Measurements from ENCODE around the gene ASB10. TPM values are rescaled to one million over a fixed set of nuclear protein-coding genes. Genes with fewer than 3 reads are reported as not detected.

ASB10 gene
- total and polyA plus RNA-seq, 2 of the 4 experiments (the other 2 are of a cell fraction): not detected

DNA sequence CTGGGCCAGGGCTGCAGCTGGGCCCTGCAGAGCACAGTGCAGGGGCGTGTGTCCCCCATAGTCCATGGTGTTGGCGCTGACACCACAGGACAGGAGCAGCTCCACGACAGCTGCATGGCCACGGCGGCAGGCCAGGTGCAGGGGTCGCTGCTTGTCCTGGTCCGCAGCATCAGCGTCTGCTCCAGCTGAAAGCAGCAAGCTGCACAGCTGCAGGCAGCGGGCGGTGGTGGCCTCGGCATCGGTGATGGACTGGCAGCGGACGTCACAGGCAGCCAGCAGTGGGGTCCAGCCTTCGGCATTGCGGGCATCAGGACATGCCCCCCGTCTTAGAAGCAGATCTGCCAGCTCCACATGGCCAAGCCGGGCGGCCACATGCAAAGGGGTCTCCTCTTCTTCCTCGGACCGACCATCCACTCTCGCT is 6.0 kb downstream of the ASB10 start:
- Histone ChIP-seq H3K4me2 (ENCODE audit: low read depth, low read length) (no peak overlapping the region), H2BK20ac (ENCODE audit: low read depth, low read length) (no peak overlapping the region), H2AK5ac (ENCODE audit: low read depth, low read length) (no peak overlapping the region), H3K4me1 (ENCODE audit: control insufficient read depth, insufficient read depth, low read length) (no peaks in the 10 kb centered on the region), H3K56ac (ENCODE audit: extremely low read depth, insufficient read depth, low read length) (no peak overlapping the region), H2BK120ac (ENCODE audit: low read depth, low read length) (no peak overlapping the region), H3K23ac (ENCODE audit: low read depth, low read length) (no peak overlapping the region), H4K8ac (ENCODE audit: low read depth in 2 of 2, low read length in 2 of 2) (no peak overlapping the region), H3K79me1 (ENCODE audit: low read depth in 1 of 2, low read length in 2 of 2) (no peaks in the 10 kb centered on the region), H2AK9ac (replicated peaks; ENCODE audit: low read depth, low read length, poor library complexity) (no peak overlapping the region), H4K5ac (ENCODE audit: low read depth, low read length) (no peak overlapping the region), H3K36me3 (ENCODE audit: control insufficient read depth, insufficient read depth, low read length) (no peaks in the 10 kb centered on the region), H3K4ac (ENCODE audit: low read depth, low read length) (no peak overlapping the region), H3K14ac (replicated peaks; ENCODE audit: low read depth, low read length) (no peak overlapping the region), H3K27me3 (ENCODE audit: control insufficient read depth, insufficient read depth, low read length) (peaks cover 71% of the 10 kb centered on the region), H3K9me3 (ENCODE audit: control insufficient read depth, insufficient read depth, low read length) (no peaks in the 10 kb centered on the region), H2BK5ac (ENCODE audit: low read depth, low read length, poor library complexity, severe bottlenecking) (no peak overlapping the region), H3K4me3 (ENCODE audit: insufficient read depth, low read depth, low read length) (no peak overlapping the region), H3K9me1 (ENCODE audit: insufficient read depth, low read length) (no peaks in the 10 kb centered on the region), H3K9ac (ENCODE audit: low read depth, low read length) (no peak overlapping the region), H4K91ac (ENCODE audit: insufficient read depth, low read depth, low read length) (no peak overlapping the region), H2BK15ac (ENCODE audit: low read depth, low read length) (no peak overlapping the region), H2AFZ (replicated peaks; ENCODE audit: low read length, poor library complexity) (no peak overlapping the region), H3K18ac (ENCODE audit: low read depth, low read length) (no peak overlapping the region), H4K20me1 (ENCODE audit: insufficient read depth, low read length) (no peaks in the 10 kb centered on the region), H3K27ac (ENCODE audit: insufficient read depth, low read length) (no peak overlapping the region)
- no peak for DNase-seq
- no peak for ATAC-seq (ENCODE audit: low read depth)
- TF ChIP-seq RCOR1 (IDR thresholded peaks at IDR 0.05; ENCODE audit: insufficient replicate concordance, low read length): no peak
- TF ChIP-seq CHD1 (IDR thresholded peaks at IDR 0.05; ENCODE audit: low read depth, low read length): no peak
- TF ChIP-seq POLR2A (IDR thresholded peaks at IDR 0.05; ENCODE audit: low read depth, low read length): no peak
- TF ChIP-seq RFX5 (IDR thresholded peaks at IDR 0.05; ENCODE audit: low read depth, low read length): no peak
- no peak for TF ChIP-seq RAD21 (IDR thresholded peaks at IDR 0.05; ENCODE audit: low read length)
- TF ChIP-seq SMC3 (IDR thresholded peaks at IDR 0.05; ENCODE audit: low read depth, low read length): no peak
- no peak for TF ChIP-seq MAZ (IDR thresholded peaks at IDR 0.05; ENCODE audit: borderline replicate concordance, low read depth, low read length)
- no peak for TF ChIP-seq MAFK (IDR thresholded peaks at IDR 0.05; ENCODE audit: low read depth, low read length)
- TF ChIP-seq, protein P1, sequence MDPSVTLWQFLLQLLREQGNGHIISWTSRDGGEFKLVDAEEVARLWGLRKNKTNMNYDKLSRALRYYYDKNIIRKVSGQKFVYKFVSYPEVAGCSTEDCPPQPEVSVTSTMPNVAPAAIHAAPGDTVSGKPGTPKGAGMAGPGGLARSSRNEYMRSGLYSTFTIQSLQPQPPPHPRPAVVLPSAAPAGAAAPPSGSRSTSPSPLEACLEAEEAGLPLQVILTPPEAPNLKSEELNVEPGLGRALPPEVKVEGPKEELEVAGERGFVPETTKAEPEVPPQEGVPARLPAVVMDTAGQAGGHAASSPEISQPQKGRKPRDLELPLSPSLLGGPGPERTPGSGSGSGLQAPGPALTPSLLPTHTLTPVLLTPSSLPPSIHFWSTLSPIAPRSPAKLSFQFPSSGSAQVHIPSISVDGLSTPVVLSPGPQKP (IDR thresholded peaks at IDR 0.05; ENCODE audit: borderline replicate concordance, low read depth, low read length): no peak
- TF ChIP-seq MXI1 (IDR thresholded peaks at IDR 0.05; ENCODE audit: borderline replicate concordance, low read depth, low read length): no peak
- TF ChIP-seq FOS (IDR thresholded peaks at IDR 0.05; ENCODE audit: low read depth, low read length): no peak
- TF ChIP-seq, protein P2, sequence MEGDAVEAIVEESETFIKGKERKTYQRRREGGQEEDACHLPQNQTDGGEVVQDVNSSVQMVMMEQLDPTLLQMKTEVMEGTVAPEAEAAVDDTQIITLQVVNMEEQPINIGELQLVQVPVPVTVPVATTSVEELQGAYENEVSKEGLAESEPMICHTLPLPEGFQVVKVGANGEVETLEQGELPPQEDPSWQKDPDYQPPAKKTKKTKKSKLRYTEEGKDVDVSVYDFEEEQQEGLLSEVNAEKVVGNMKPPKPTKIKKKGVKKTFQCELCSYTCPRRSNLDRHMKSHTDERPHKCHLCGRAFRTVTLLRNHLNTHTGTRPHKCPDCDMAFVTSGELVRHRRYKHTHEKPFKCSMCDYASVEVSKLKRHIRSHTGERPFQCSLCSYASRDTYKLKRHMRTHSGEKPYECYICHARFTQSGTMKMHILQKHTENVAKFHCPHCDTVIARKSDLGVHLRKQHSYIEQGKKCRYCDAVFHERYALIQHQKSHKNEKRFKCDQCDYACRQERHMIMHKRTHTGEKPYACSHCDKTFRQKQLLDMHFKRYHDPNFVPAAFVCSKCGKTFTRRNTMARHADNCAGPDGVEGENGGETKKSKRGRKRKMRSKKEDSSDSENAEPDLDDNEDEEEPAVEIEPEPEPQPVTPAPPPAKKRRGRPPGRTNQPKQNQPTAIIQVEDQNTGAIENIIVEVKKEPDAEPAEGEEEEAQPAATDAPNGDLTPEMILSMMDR (conservative IDR thresholded peaks at IDR 0.05; ENCODE audit: low read depth, low read length): no peak
- TF ChIP-seq, protein P3, sequence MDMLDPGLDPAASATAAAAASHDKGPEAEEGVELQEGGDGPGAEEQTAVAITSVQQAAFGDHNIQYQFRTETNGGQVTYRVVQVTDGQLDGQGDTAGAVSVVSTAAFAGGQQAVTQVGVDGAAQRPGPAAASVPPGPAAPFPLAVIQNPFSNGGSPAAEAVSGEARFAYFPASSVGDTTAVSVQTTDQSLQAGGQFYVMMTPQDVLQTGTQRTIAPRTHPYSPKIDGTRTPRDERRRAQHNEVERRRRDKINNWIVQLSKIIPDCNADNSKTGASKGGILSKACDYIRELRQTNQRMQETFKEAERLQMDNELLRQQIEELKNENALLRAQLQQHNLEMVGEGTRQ (IDR thresholded peaks at IDR 0.05; ENCODE audit: low read depth, low read length): no peak
- no peak for TF ChIP-seq BHLHE40 (IDR thresholded peaks at IDR 0.05; ENCODE audit: low read depth, low read length)
- no peak for TF ChIP-seq CEBPB (IDR thresholded peaks at IDR 0.05; ENCODE audit: low read depth, low read length)
- TF ChIP-seq NFE2L2 (IDR thresholded peaks at IDR 0.05; ENCODE audit: low read depth, low read length): no peak
- WGBS, 2 experiments (ENCODE audit: extremely low coverage in 2 of 2, insufficient read length in 1 of 2): 62% methylated on average over 16 of the region's 22 CpGs; no CpG with 5 or more reads in 1 of the 2 experiments
- intact Hi-C loops (cut with micrococcal nuclease): no loop called here
- in situ Hi-C loops (cut with MboI; ENCODE audit: low sequenced_read_pairs): no loop called here
- no TSS peak for BruUV-seq (replicated peaks)
- CTCF ChIA-PET: no interaction called here
- POLR2A ChIA-PET (ENCODE audit: unreplicated experiment): no interaction called here
- dilution Hi-C loops (cut with HindIII; ENCODE audit: low sequenced_read_pairs, unreplicated experiment): no loop called here

Data from IMR-90 (cell line).